HCT116 (cell line): ENCODE measurements around the gene LHFPL6.

Experiments used
- CEBPB ChIP-seq: IDR thresholded peaks from 2 replicates; pipeline ENCODE4 v1.6.1; 2012; ENCODE audit warnings: low read depth
- ELF1 ChIP-seq: IDR thresholded peaks from 2 replicates; pipeline ENCODE4 v1.6.1; 2012; ENCODE audit warnings: low read depth, borderline replicate concordance
- EZH2 ChIP-seq: fragments of 200-600 bp; sonication (generic); IDR thresholded peaks from 2 replicates; pipeline ENCODE4 v1.6.1; 2017; ENCODE audit warnings: antibody characterized with exemption, mixed run types
- EZH2phosphoT487 ChIP-seq: fragments of 200-600 bp; IDR thresholded peaks from 2 replicates; pipeline ENCODE4 v1.6.1; 2018; ENCODE audit warnings: antibody characterized with exemption, borderline replicate concordance
- FOSL1 ChIP-seq: IDR thresholded peaks from 2 replicates; pipeline ENCODE4 v1.6.1; 2012; ENCODE audit warnings: low read depth
- POLR2A ChIP-seq: IDR thresholded peaks from 2 replicates; pipeline ENCODE4 v1.7.0; 2011; ENCODE audit warnings: borderline replicate concordance; ENCODE audit not compliant: insufficient read depth, insufficient read length; ENCODE audit errors: extremely low read depth
- POLR2AphosphoS5 ChIP-seq: IDR thresholded peaks from 2 replicates; pipeline ENCODE4 v1.6.1; 2011; ENCODE audit warnings: mild to moderate bottlenecking, low read depth, low read length, moderate library complexity
- RAD21 ChIP-seq: IDR thresholded peaks from 2 replicates; pipeline ENCODE4 v1.6.1; 2012; ENCODE audit warnings: low read depth, mild to moderate bottlenecking
- SP1 ChIP-seq: IDR thresholded peaks from 2 replicates; pipeline ENCODE4 v1.6.1; 2012; ENCODE audit warnings: low read depth
- SRF ChIP-seq: IDR thresholded peaks from 2 replicates; pipeline ENCODE4 v1.6.1; 2012; ENCODE audit warnings: low read depth
- TF ChIP-seq, protein P1 (sequence below), 3 experiments: fragments of 200-600 bp in 1 of 3; sonication (generic) in 1 of 3; IDR thresholded peaks in 2 of 3; conservative IDR thresholded peaks in 1 of 3; 2 replicates each; pipeline ENCODE4 v1.5.1; 2012 to 2017; ENCODE audit warnings: low read depth in 2 of 3, low read length in 2 of 3, antibody characterized with exemption in 1 of 3, borderline replicate concordance in 1 of 3, control low read depth in 1 of 3, mild to moderate bottlenecking in 1 of 3, mixed read lengths in 1 of 3, mixed run types in 1 of 3, moderate library complexity in 1 of 3; ENCODE audit not compliant: insufficient read depth in 1 of 3
- TF ChIP-seq, protein P2 (sequence below): IDR thresholded peaks from 2 replicates; pipeline ENCODE4 v1.6.1; 2012

DNA sequence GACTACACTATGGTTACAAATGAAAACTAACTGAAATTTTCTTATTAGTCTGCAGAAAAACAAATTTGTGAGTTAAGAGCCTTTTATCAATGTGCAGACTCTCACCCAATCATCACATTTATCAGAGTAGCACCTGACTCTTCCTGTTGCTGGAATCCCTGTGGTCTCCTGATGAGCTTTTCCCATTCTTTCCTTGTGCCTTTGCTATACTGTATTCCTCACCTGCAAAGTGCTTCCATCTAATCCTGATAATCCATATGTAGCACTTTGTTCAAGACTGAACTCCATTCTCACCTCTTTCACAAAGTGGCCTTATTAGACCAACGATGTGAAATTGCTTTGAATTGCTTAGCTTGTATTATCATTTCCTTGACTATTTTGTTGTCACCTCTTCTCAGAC lies 225.3 kb downstream of the LHFPL6 start:
- no peak for TF ChIP-seq ELF1
- TF ChIP-seq, protein P1, sequence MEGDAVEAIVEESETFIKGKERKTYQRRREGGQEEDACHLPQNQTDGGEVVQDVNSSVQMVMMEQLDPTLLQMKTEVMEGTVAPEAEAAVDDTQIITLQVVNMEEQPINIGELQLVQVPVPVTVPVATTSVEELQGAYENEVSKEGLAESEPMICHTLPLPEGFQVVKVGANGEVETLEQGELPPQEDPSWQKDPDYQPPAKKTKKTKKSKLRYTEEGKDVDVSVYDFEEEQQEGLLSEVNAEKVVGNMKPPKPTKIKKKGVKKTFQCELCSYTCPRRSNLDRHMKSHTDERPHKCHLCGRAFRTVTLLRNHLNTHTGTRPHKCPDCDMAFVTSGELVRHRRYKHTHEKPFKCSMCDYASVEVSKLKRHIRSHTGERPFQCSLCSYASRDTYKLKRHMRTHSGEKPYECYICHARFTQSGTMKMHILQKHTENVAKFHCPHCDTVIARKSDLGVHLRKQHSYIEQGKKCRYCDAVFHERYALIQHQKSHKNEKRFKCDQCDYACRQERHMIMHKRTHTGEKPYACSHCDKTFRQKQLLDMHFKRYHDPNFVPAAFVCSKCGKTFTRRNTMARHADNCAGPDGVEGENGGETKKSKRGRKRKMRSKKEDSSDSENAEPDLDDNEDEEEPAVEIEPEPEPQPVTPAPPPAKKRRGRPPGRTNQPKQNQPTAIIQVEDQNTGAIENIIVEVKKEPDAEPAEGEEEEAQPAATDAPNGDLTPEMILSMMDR (IDR thresholded peaks at IDR 0.05 in 2 of 3, conservative IDR thresholded peaks at IDR 0.05 in 1 of 3; ENCODE audit: borderline replicate concordance in 1 of 3, insufficient read depth in 1 of 3, low read depth in 2 of 3, low read length in 2 of 3), result no peak
- TF ChIP-seq FOSL1, result no peak
- no peak for TF ChIP-seq POLR2A
- no peak for TF ChIP-seq SRF
- TF ChIP-seq CEBPB, result no peak
- no peak for TF ChIP-seq RAD21
- no peak for TF ChIP-seq EZH2
- no peak for TF ChIP-seq POLR2AphosphoS5
- no peak for TF ChIP-seq EZH2phosphoT487
- TF ChIP-seq, protein P2, sequence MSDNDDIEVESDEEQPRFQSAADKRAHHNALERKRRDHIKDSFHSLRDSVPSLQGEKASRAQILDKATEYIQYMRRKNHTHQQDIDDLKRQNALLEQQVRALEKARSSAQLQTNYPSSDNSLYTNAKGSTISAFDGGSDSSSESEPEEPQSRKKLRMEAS, result no peak
- no peak for TF ChIP-seq SP1
